ENCODE results near the gene PANK4. TPM values are rescaled to one million over a fixed set of nuclear protein-coding genes. Genes with fewer than 3 reads are reported as not detected.

PANK4 gene
- total and polyA plus RNA-seq, 10 of the 15 experiments (the other 5 are each of a cell fraction or from before 2014, with no cell fraction given): 0.35 to 38.0 (median 18.6) TPM

DNA sequence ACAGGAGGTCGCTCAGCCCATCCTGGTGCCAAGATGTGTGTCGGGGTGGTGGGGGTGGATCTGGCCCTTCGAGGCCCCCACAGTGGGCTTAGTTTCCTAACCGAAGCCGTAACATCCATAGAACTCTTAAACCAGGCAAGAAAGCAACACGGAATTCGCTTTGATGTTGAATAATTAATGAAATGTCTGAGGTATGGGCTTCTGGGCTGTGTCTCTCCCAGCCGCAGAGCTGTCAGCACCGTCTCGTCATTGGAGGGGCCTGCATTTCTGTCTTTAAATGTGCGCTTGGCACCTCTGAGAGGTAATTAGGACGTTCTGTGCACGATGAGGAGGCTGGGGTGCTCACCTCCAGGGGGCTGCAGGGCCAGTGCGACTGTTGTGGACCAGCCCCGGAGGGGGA, 63.6 kb downstream of the PANK4 start:
- SMC1A ChIA-PET (ENCODE audit: uncharacterized antibody, unreplicated experiment): no interaction called here
- in situ Hi-C loops (cut with MboI) (no loop called here), intact Hi-C loops (cut with micrococcal nuclease; ENCODE audit: unreplicated experiment) (no loop called here)
- Histone ChIP-seq H3K4me2 (ENCODE audit: control insufficient read depth, insufficient read depth) (no peak overlapping the region), H3K36me3 (ENCODE audit: control insufficient read depth in 2 of 2, insufficient read depth in 2 of 2, low read length in 1 of 2) (no peaks in the 10 kb centered on the region), H3K27ac (ENCODE audit: control insufficient read depth, insufficient read depth) (no peak overlapping the region), H3K9ac (ENCODE audit: control insufficient read depth, insufficient read depth, low read length) (no peak overlapping the region), H3K9me3 (replicated peaks; ENCODE audit: control insufficient read depth, insufficient read depth, low read length) (no peaks in the 10 kb centered on the region), H3K79me2 (ENCODE audit: control insufficient read depth, insufficient read depth, low read length) (no peaks in the 10 kb centered on the region), H3K4me1 (ENCODE audit: control insufficient read depth, insufficient read depth, low read length) (no peaks in the 10 kb centered on the region), H4K20me1 (ENCODE audit: control insufficient read depth, insufficient read depth) (no peaks in the 10 kb centered on the region), H2AFZ (ENCODE audit: control insufficient read depth, low read depth, low read length) (no peak overlapping the region), H3K27me3 (replicated peaks in 1 of 2; ENCODE audit: control insufficient read depth in 2 of 2, insufficient read depth in 2 of 2, low read length in 1 of 2) (no peaks in the 10 kb centered on the region), H3K4me3 (no peak overlapping the region)
- no peak for ATAC-seq
- RAD21 ChIA-PET (ENCODE audit: unreplicated experiment): no interaction called here
- TF ChIP-seq ZNF217 (IDR thresholded peaks at IDR 0.05) (no peak), DPF2 (IDR thresholded peaks at IDR 0.05) (no peak), SIN3A (IDR thresholded peaks at IDR 0.05; ENCODE audit: low read depth, low read length) (no peak)
- no TSS peak for BruUV-seq (replicated peaks)
- no peak for DNase-seq (ENCODE audit: low read depth, low spot score)
- POLR2A ChIA-PET: no interaction called here
- WGBS (ENCODE audit: insufficient coverage, insufficient replicate concordance, low lambda C conversion rate, missing lambda C conversion rate): 36% methylated on average over 15 of the region's 15 CpGs
- CTCF ChIA-PET: no interaction called here
- FAIRE-seq: no peak

GRCh38 chr1:2460996-2461751, 65.2 kb downstream of the PANK4 start:
- no peak overlapping the region for H3K9ac ChIP-seq (ENCODE audit: control insufficient read depth, insufficient read depth, low read length)
- no peak for FAIRE-seq
- TF ChIP-seq E4F1 (IDR thresholded peaks at IDR 0.05; ENCODE audit: borderline replicate concordance, partially characterized antibody) (no peak), CBFB (IDR thresholded peaks at IDR 0.05; ENCODE audit: low read depth) (no peak), JUNB (IDR thresholded peaks at IDR 0.05) (no peak), ZNF384 (IDR thresholded peaks at IDR 0.05; ENCODE audit: borderline replicate concordance, low read depth, low read length) (no peak), NFYA (IDR thresholded peaks at IDR 0.05; ENCODE audit: borderline replicate concordance, low read depth, low read length) (no peak), NBN (IDR thresholded peaks at IDR 0.05) (no peak), IRF5 (IDR thresholded peaks at IDR 0.05; ENCODE audit: borderline replicate concordance) (no peak)
- TF ChIP-seq, protein P1, sequence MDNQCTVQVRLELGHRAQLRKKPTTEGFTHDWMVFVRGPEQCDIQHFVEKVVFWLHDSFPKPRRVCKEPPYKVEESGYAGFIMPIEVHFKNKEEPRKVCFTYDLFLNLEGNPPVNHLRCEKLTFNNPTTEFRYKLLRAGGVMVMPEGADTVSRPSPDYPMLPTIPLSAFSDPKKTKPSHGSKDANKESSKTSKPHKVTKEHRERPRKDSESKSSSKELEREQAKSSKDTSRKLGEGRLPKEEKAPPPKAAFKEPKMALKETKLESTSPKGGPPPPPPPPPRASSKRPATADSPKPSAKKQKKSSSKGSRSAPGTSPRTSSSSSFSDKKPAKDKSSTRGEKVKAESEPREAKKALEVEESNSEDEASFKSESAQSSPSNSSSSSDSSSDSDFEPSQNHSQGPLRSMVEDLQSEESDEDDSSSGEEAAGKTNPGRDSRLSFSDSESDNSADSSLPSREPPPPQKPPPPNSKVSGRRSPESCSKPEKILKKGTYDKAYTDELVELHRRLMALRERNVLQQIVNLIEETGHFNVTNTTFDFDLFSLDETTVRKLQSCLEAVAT (IDR thresholded peaks at IDR 0.05): no peak

More at GRCh38 chr1:2460996-2461751, 65.2 kb downstream of the PANK4 start:
- Histone ChIP-seq H3K9me3 (replicated peaks; ENCODE audit: control insufficient read depth, insufficient read depth, low read length) (no peaks in the 10 kb centered on the region), H3K79me2 (ENCODE audit: control insufficient read depth, insufficient read depth, low read length) (no peaks in the 10 kb centered on the region), H3K27me3 (replicated peaks in 1 of 2; ENCODE audit: control insufficient read depth in 2 of 2, insufficient read depth in 2 of 2, low read length in 1 of 2) (no peaks in the 10 kb centered on the region; a peak in 1 of 4 replicates), H3K27ac (ENCODE audit: control insufficient read depth, insufficient read depth) (no peak overlapping the region), H3K4me3 (no peak overlapping the region), H3K4me1 (ENCODE audit: control insufficient read depth, insufficient read depth, low read length) (no peaks in the 10 kb centered on the region), H3K4me2 (ENCODE audit: control insufficient read depth, insufficient read depth) (no peak overlapping the region), H4K20me1 (ENCODE audit: control insufficient read depth, insufficient read depth) (no peaks in the 10 kb centered on the region), H2AFZ (ENCODE audit: control insufficient read depth, low read depth, low read length) (no peak overlapping the region), H3K36me3 (ENCODE audit: control insufficient read depth in 2 of 2, insufficient read depth in 2 of 2, low read length in 1 of 2) (no peaks in the 10 kb centered on the region)
- intact Hi-C loops (cut with micrococcal nuclease; ENCODE audit: unreplicated experiment): no loop called here
- no peak for ATAC-seq
- no TSS peak for BruUV-seq (replicated peaks)
- in situ Hi-C loops (cut with MboI): no loop called here
- POLR2A ChIA-PET: no interaction called here
- SMC1A ChIA-PET (ENCODE audit: uncharacterized antibody, unreplicated experiment): no interaction called here
- DNase-seq (ENCODE audit: low read depth, low spot score): no peak
- CTCF ChIA-PET: interaction anchor here (1.4 kb wide), 1 partner anchor 86 kb away, joined by 4 read pairs; no protein-coding TSS in a partner anchor
- WGBS (ENCODE audit: insufficient coverage, insufficient replicate concordance, low lambda C conversion rate, missing lambda C conversion rate): 20% methylated on average over 18 of the region's 18 CpGs
- RAD21 ChIA-PET (ENCODE audit: unreplicated experiment): no interaction called here

Data from GM12878 (cell line).